CD14-positive monocyte (primary cell): ENCODE measurements around the gene DSCAML1. TPM values are rescaled to one million over a fixed set of nuclear protein-coding genes. Genes with fewer than 3 reads are reported as not detected.

Experiments
- DNase-seq, 3 donors: peaks; one replicate each; pipeline ENCODE4 v3.0.0-alpha.2; 2011 to 2022
- H2AFZ ChIP-seq: 2 replicates; pipeline ENCODE4 v1.6.0; 2012; ENCODE audit warnings: mild to moderate bottlenecking, low read depth, low read length, inconsistent platforms; ENCODE audit not compliant: insufficient read depth, poor library complexity, severe bottlenecking
- H3K27ac ChIP-seq, 2 donors: 1 replicate in 1 of 2; 2 replicates in 1 of 2; pipeline ENCODE4 v1.5.1; 2012 to 2013; ENCODE audit warnings: low read length in 2 of 2, control low read depth in 1 of 2, inconsistent platforms in 1 of 2, low read depth in 1 of 2, mild to moderate bottlenecking in 1 of 2
- H3K27me3 ChIP-seq, 2 donors: one replicate each; pipeline versions ENCODE4 v1.6.0 to v1.6.1; 2011 to 2013; ENCODE audit warnings: low read length in 2 of 2; ENCODE audit not compliant: control insufficient read depth in 2 of 2, insufficient read depth in 2 of 2
- H3K36me3 ChIP-seq, 2 donors: replicated peaks in 1 of 2; 1 replicate in 1 of 2; 2 replicates in 1 of 2; pipeline versions ENCODE4 v1.5.1 to v1.6.1; 2012 to 2013; ENCODE audit warnings: low read length in 2 of 2, control low read depth in 1 of 2, inconsistent platforms in 1 of 2, mild to moderate bottlenecking in 1 of 2; ENCODE audit not compliant: insufficient read depth in 2 of 2, control insufficient read depth in 1 of 2
- H3K4me1 ChIP-seq, 2 donors: 1 replicate in 1 of 2; 2 replicates in 1 of 2; pipeline versions ENCODE4 v1.5.1 to v1.6.1; 2012 to 2013; ENCODE audit warnings: low read length in 2 of 2, control low read depth in 1 of 2, inconsistent platforms in 1 of 2, mild to moderate bottlenecking in 1 of 2, moderate library complexity in 1 of 2; ENCODE audit not compliant: insufficient read depth in 2 of 2, control insufficient read depth in 1 of 2
- H3K4me2 ChIP-seq: replicated peaks from 2 replicates; pipeline ENCODE3; 2012; ENCODE audit warnings: low read length, moderate library complexity, mild to moderate bottlenecking; ENCODE audit not compliant: poor library complexity, severe bottlenecking; ENCODE audit errors: extremely low read depth
- H3K4me3 ChIP-seq, 3 experiments: fragments of 200-600 bp in 1 of 3; sonication (generic) in 1 of 3; replicated peaks in 1 of 3; 1 replicate in 2 of 3; 2 replicates in 1 of 3; pipeline ENCODE4 v1.5.1; 2011 to 2013; ENCODE audit warnings: low read length in 3 of 3, mild to moderate bottlenecking in 3 of 3, control low read depth in 2 of 3, low read depth in 2 of 3, inconsistent platforms in 1 of 3, moderate library complexity in 1 of 3
- H3K79me2 ChIP-seq: 2 replicates; pipeline ENCODE4 v1.6.0; 2012; ENCODE audit warnings: mild to moderate bottlenecking, control low read depth, inconsistent platforms, low read length, moderate library complexity; ENCODE audit not compliant: insufficient read depth
- H3K9ac ChIP-seq: 2 replicates; pipeline ENCODE4 v1.6.0; 2017; ENCODE audit warnings: low read length, mild to moderate bottlenecking; ENCODE audit not compliant: insufficient read depth, poor library complexity, severe bottlenecking
- H3K9me3 ChIP-seq, 2 donors: replicated peaks in 1 of 2; 1 replicate in 1 of 2; 2 replicates in 1 of 2; pipeline versions ENCODE4 v1.5.1 to v1.6.1; 2012 to 2013; ENCODE audit warnings: low read length in 2 of 2, control low read depth in 1 of 2; ENCODE audit not compliant: control insufficient read depth in 1 of 2, insufficient read depth in 1 of 2
- H4K20me1 ChIP-seq: 2 replicates; pipeline ENCODE4 v1.6.0; 2012; ENCODE audit warnings: mild to moderate bottlenecking, low read length, control low read depth, moderate library complexity; ENCODE audit not compliant: insufficient read depth
- H3K27ac Mint-ChIP-seq, 7 donors: one replicate each; pipeline ENCODE4 v1.8.0; 2020; ENCODE audit warnings: mild to moderate bottlenecking in 7 of 7, mixed read lengths in 7 of 7, moderate library complexity in 6 of 7, inconsistent platforms in 2 of 7
- H3K27me3 Mint-ChIP-seq, 3 donors: one replicate each; pipeline ENCODE4 v1.8.0; 2021 to 2022; ENCODE audit warnings: low read depth in 3 of 3, mild to moderate bottlenecking in 3 of 3, mixed read lengths in 3 of 3, moderate library complexity in 3 of 3, inconsistent platforms in 1 of 3
- H3K36me3 Mint-ChIP-seq, 2 donors: one replicate each; pipeline ENCODE4 v1.8.0; 2020; ENCODE audit warnings: mixed read lengths in 2 of 2, inconsistent platforms in 1 of 2, mild to moderate bottlenecking in 1 of 2
- H3K4me1 Mint-ChIP-seq: one replicate; pipeline ENCODE4 v1.8.0; 2020; ENCODE audit warnings: mild to moderate bottlenecking, mixed read lengths
- H3K4me3 Mint-ChIP-seq, 2 donors: one replicate each; pipeline ENCODE4 v1.8.0; 2020; ENCODE audit warnings: mild to moderate bottlenecking in 2 of 2, mixed read lengths in 2 of 2, moderate library complexity in 1 of 2
- H3K9me3 Mint-ChIP-seq, 7 donors: one replicate each; pipeline ENCODE4 v1.8.0; 2020 to 2022; ENCODE audit warnings: mixed read lengths in 7 of 7, mild to moderate bottlenecking in 6 of 7, moderate library complexity in 6 of 7, inconsistent platforms in 2 of 7
- WGBS: methylation state at CpG from one replicate; pipeline ENCODE4 v1.1.5; 2013; ENCODE audit warnings: missing lambda C conversion rate; ENCODE audit not compliant: insufficient coverage; 5-methylcytosine and 5-hydroxymethylcytosine counted together
- intact Hi-C, 2 donors: fragments of 100-400 bp; cut with micrococcal nuclease; formaldehyde crosslinking; loops; one replicate each; pipeline versions ENCODE4 v1.15.0 to v1.15.1; 2023
- polyA plus RNA-seq, 3 donors: library from polyadenylated mRNA; depleted of rRNA in 1 of 3; unstranded in 2 of 3; stranded (reverse) in 1 of 3; fragments of 300-500 nt in 2 of 3; fragments of >200 nt in 1 of 3; fragmentation: Illumina TruSeq in 2 of 3; gene quantifications; 1 replicate in 2 of 3; 2 replicates in 1 of 3; pipeline ENCODE4 v1.2.3, GENCODE V29; 2012 to 2021
- TF ChIP-seq, protein P1 (sequence below): fragments of 200-600 bp; IDR thresholded peaks from one replicate; pipeline ENCODE4 v1.8.0; 2022; ENCODE audit warnings: antibody characterized with exemption, mild to moderate bottlenecking

The DSCAML1 gene
- polyA plus RNA-seq, 3 donors, result not detected

GRCh38 chr11:117825538-117826189, 28.6 kb upstream of the DSCAML1 start:
- H3K79me2 ChIP-seq, result no peaks in the 10 kb centered on the region
- H3K4me1 Mint-ChIP-seq, result peaks cover 79% of the 10 kb centered on the region
- H3K4me1 ChIP-seq, result peaks cover 71 to 75% of the 10 kb centered on the region in 2 donors
- H4K20me1 ChIP-seq, result no peaks in the 10 kb centered on the region
- peaks cover 0 to 1% (median 0%) of the 10 kb centered on the region in 3 donors for H3K27me3 Mint-ChIP-seq
- H2AFZ ChIP-seq, result no peak overlapping the region
- peak overlapping the region in 6 of 7 donors; percentile 56 to 92 (median 86) for H3K27ac Mint-ChIP-seq
- peak in 1 of 3 donors; percentile 2 for DNase-seq
- peaks cover 0 to 2% (median 0%) of the 10 kb centered on the region in 7 donors for H3K9me3 Mint-ChIP-seq
- intact Hi-C loops, result no loop called here
- no peak overlapping the region for H3K9ac ChIP-seq
- no peaks in the 10 kb centered on the region for H3K36me3 Mint-ChIP-seq
- 93% methylated on average over 6 of the region's 8 CpGs for WGBS
- H3K36me3 ChIP-seq, result no peaks in the 10 kb centered on the region
- H3K4me3 Mint-ChIP-seq, result no peak overlapping the region
- peak overlapping the region in 1 of 3 experiments; percentile 49 for H3K4me3 ChIP-seq
- TF ChIP-seq, protein P1, sequence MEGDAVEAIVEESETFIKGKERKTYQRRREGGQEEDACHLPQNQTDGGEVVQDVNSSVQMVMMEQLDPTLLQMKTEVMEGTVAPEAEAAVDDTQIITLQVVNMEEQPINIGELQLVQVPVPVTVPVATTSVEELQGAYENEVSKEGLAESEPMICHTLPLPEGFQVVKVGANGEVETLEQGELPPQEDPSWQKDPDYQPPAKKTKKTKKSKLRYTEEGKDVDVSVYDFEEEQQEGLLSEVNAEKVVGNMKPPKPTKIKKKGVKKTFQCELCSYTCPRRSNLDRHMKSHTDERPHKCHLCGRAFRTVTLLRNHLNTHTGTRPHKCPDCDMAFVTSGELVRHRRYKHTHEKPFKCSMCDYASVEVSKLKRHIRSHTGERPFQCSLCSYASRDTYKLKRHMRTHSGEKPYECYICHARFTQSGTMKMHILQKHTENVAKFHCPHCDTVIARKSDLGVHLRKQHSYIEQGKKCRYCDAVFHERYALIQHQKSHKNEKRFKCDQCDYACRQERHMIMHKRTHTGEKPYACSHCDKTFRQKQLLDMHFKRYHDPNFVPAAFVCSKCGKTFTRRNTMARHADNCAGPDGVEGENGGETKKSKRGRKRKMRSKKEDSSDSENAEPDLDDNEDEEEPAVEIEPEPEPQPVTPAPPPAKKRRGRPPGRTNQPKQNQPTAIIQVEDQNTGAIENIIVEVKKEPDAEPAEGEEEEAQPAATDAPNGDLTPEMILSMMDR, result no peak
- H3K4me2 ChIP-seq, result peak overlapping the region; percentile 66
- H3K9me3 ChIP-seq, result no peaks in the 10 kb centered on the region
- H3K27ac ChIP-seq, result peak overlapping the region; percentile 82 to 89
- H3K27me3 ChIP-seq, result no peaks in the 10 kb centered on the region

DNA sequence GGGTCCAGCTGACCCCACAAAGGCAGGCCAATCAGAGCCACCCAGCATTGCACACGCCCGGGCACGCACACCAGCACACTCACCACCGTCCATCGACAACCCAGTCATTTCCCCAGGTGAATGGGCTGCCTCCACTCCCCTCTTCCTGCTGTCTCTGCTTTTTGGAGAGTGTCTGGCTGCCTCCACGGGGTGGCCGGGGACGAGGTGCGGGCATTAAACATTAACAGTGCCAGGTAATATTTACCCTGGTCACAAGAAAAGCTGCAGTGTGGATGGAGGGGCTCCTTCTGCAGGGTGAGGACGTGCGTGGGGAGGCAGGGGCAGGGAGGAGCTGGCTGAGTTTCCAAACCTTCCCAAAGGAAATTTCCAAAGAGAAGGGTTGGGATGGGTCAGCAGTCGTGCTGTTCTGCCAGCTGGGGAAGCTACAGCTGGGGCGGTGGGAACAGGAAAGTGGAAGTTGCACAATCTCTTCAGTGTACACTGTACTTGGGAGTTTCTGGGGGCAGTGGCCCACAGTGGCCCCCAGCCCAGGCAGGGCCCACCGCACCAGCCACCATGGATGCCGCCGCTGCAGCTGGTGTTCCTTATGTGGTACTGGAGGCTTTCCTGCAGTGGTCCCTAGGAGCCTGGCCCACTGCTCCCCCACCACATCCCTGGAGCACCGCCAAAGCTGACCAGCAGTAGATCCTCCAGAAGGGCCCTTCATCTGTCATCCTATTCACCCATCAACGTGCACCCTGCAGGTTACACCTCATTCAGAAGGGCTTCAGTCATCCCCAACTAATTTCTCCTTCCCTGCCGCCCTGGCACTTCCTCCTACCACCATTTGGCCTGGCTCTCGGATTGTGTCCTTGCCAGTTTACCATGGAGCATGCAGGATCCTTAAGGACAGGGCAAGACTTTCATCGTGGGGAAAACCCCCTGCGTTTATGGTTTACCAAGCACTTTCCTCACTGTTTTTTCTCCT, 27.8 kb upstream of the DSCAML1 start, which contains the start of gene FXYD2:
Gene FXYD2, minus strand, starts transcription at position 174 of the 967 bp plus-strand sequence. Its CDS starts 66 bp downstream, at position 108.
- Histone ChIP-seq H3K4me1 (peaks cover 63 to 67% of the 10 kb centered on the region in 2 donors), H3K36me3 (no peaks in the 10 kb centered on the region), H3K79me2 (no peaks in the 10 kb centered on the region), H3K27me3 (no peaks in the 10 kb centered on the region), H3K4me2 (peak within 1 kb of the TSS; percentile 66), H3K27ac (peak within 1 kb of the TSS; percentile 82 to 89), H3K4me3 (peak within 1 kb of the TSS in 1 of 3 experiments; percentile 49), H3K9ac (peak within 1 kb of the TSS; percentile 61), H3K9me3 (no peaks in the 10 kb centered on the region), H4K20me1 (no peaks in the 10 kb centered on the region), H2AFZ (peak within 1 kb of the TSS; percentile 84)
- DNase-seq, result peak; percentile 46 to 87 (median 82)
- peaks cover 0 to 1% (median 0%) of the 10 kb centered on the region in 3 donors for H3K27me3 Mint-ChIP-seq
- H3K27ac Mint-ChIP-seq, result peak within 1 kb of the TSS; percentile 85 to 93 (median 88)
- no peaks in the 10 kb centered on the region for H3K9me3 Mint-ChIP-seq
- peaks cover 71% of the 10 kb centered on the region for H3K4me1 Mint-ChIP-seq
- no peaks in the 10 kb centered on the region for H3K36me3 Mint-ChIP-seq
- H3K4me3 Mint-ChIP-seq, result peak within 1 kb of the TSS; percentile 59 to 83
- 22% methylated on average over 16 of the region's 22 CpGs for WGBS
- TF ChIP-seq, protein P1, result no peak
- intact Hi-C loops, result loop anchor here (5.0 kb wide), 2 partner anchors 77 to 122 kb away; no protein-coding TSS in a partner anchor
